Measurements from ENCODE around the gene HSF2BP. TPM values are rescaled to one million over a fixed set of nuclear protein-coding genes. Genes with fewer than 3 reads are reported as not detected.
"Not testable (repeated sequence)": the region's sequence is repeated elsewhere in the genome, so short reads cannot be mapped to it uniquely, and the experiment has no call there.

HSF2BP gene
- total RNA-seq, 3 donors from 2014 or later: 1.7 to 2.1 (median 1.9) TPM

- no peaks in the 10 kb centered on the region for H3K27me3 Mint-ChIP-seq (ENCODE audit: low read depth)
- H3K36me3 Mint-ChIP-seq (ENCODE audit: insufficient read depth): peaks cover 3% of the 10 kb centered on the region
- H3K9me3 Mint-ChIP-seq: no peaks in the 10 kb centered on the region
- H3K4me3 Mint-ChIP-seq: no peak overlapping the region
- DNase-seq (no peak), ATAC-seq (no peak)
- H3K4me1 Mint-ChIP-seq (ENCODE audit: low read depth): no peaks in the 10 kb centered on the region
Measured at GRCh38 chr21:43627527-43627926, 31.8 kb downstream of the HSF2BP start.

GRCh38 chr21:43626390-43626789 lies 32.9 kb downstream of the HSF2BP start:
- peaks cover 3% of the 10 kb centered on the region for H3K36me3 Mint-ChIP-seq (ENCODE audit: insufficient read depth)
- ATAC-seq: no peak

GRCh38 chr21:43624339-43624738 lies 34.9 kb downstream of the HSF2BP start:
- Mint-ChIP-seq H3K4me1 (ENCODE audit: low read depth) (no peaks in the 10 kb centered on the region), H3K9me3 (peaks cover 9% of the 10 kb centered on the region), H3K36me3 (ENCODE audit: insufficient read depth) (peaks cover 8% of the 10 kb centered on the region), H3K4me3 (no peak overlapping the region), H3K27me3 (ENCODE audit: low read depth) (no peaks in the 10 kb centered on the region)
- ATAC-seq (no peak), DNase-seq (no peak)

More at GRCh38 chr21:43626390-43626789, 32.9 kb downstream of the HSF2BP start:
- Mint-ChIP-seq H3K27me3 (ENCODE audit: low read depth) (no peaks in the 10 kb centered on the region), H3K4me1 (ENCODE audit: low read depth) (no peaks in the 10 kb centered on the region), H3K9me3 (no peaks in the 10 kb centered on the region), H3K4me3 (no peak overlapping the region)
- DNase-seq: no peak

GRCh38 chr21:43623588-43623987 lies 35.7 kb downstream of the HSF2BP start:
- Mint-ChIP-seq H3K4me1 (ENCODE audit: low read depth) (no peaks in the 10 kb centered on the region), H3K9me3 (peaks cover 9% of the 10 kb centered on the region), H3K4me3 (no peak overlapping the region), H3K27me3 (ENCODE audit: low read depth) (no peaks in the 10 kb centered on the region), H3K36me3 (ENCODE audit: insufficient read depth) (peaks cover 7% of the 10 kb centered on the region)
- ATAC-seq (no peak), DNase-seq (no peak)

GRCh38 chr21:43622796-43623195 lies 36.5 kb downstream of the HSF2BP start:
- peaks cover 7% of the 10 kb centered on the region for H3K36me3 Mint-ChIP-seq (ENCODE audit: insufficient read depth)
- H3K4me1 Mint-ChIP-seq (ENCODE audit: low read depth): no peaks in the 10 kb centered on the region
- DNase-seq (no peak), ATAC-seq (no peak)
- no peak overlapping the region for H3K4me3 Mint-ChIP-seq
- H3K9me3 Mint-ChIP-seq: peaks cover 9% of the 10 kb centered on the region
- no peaks in the 10 kb centered on the region for H3K27me3 Mint-ChIP-seq (ENCODE audit: low read depth)

- DNase-seq (no peak), ATAC-seq (no peak)
- Mint-ChIP-seq H3K27me3 (ENCODE audit: low read depth) (no peaks in the 10 kb centered on the region), H3K4me1 (ENCODE audit: low read depth) (no peaks in the 10 kb centered on the region), H3K4me3 (no peak overlapping the region), H3K9me3 (peaks cover 9% of the 10 kb centered on the region), H3K36me3 (ENCODE audit: insufficient read depth) (peaks cover 7% of the 10 kb centered on the region)
Measured at GRCh38 chr21:43619856-43620255, 39.4 kb downstream of the HSF2BP start.

- H3K36me3 Mint-ChIP-seq (ENCODE audit: insufficient read depth): peaks cover 7% of the 10 kb centered on the region
- no peaks in the 10 kb centered on the region for H3K4me1 Mint-ChIP-seq (ENCODE audit: low read depth)
- DNase-seq (no peak), ATAC-seq (no peak)
- peaks cover 9% of the 10 kb centered on the region for H3K9me3 Mint-ChIP-seq
- H3K27me3 Mint-ChIP-seq (ENCODE audit: low read depth): no peaks in the 10 kb centered on the region
- H3K4me3 Mint-ChIP-seq: no peak overlapping the region
Measured at GRCh38 chr21:43619344-43619743, 39.9 kb downstream of the HSF2BP start.

- Mint-ChIP-seq H3K36me3 (ENCODE audit: insufficient read depth) (peaks cover 7% of the 10 kb centered on the region), H3K27me3 (ENCODE audit: low read depth) (no peaks in the 10 kb centered on the region), H3K4me3 (no peak overlapping the region), H3K9me3 (peaks cover 9% of the 10 kb centered on the region), H3K4me1 (ENCODE audit: low read depth) (no peaks in the 10 kb centered on the region)
- ATAC-seq (no peak), DNase-seq (no peak)
Measured at GRCh38 chr21:43618940-43619339, 40.3 kb downstream of the HSF2BP start.

GRCh38 chr21:43616861-43617260 lies 42.4 kb downstream of the HSF2BP start:
- ATAC-seq; H3K4me1 Mint-ChIP-seq (ENCODE audit: low read depth); H3K9me3 Mint-ChIP-seq; H3K4me3 Mint-ChIP-seq; H3K36me3 Mint-ChIP-seq (ENCODE audit: insufficient read depth); H3K27me3 Mint-ChIP-seq (ENCODE audit: low read depth); DNase-seq: not testable (repeated sequence)

GRCh38 chr21:43614839-43615238 lies 44.4 kb downstream of the HSF2BP start:
- no peaks in the 10 kb centered on the region for H3K4me1 Mint-ChIP-seq (ENCODE audit: low read depth)
- H3K9me3 Mint-ChIP-seq: peaks cover 1% of the 10 kb centered on the region
- DNase-seq (no peak), ATAC-seq (no peak)
- peaks cover 1% of the 10 kb centered on the region for H3K36me3 Mint-ChIP-seq (ENCODE audit: insufficient read depth)
- no peak overlapping the region for H3K4me3 Mint-ChIP-seq
- H3K27me3 Mint-ChIP-seq (ENCODE audit: low read depth): no peaks in the 10 kb centered on the region

- ATAC-seq (peak in 1 of 2 donors; percentile 32), DNase-seq (no peak)
- H3K4me3 Mint-ChIP-seq: no peak overlapping the region
- H3K27me3 Mint-ChIP-seq (ENCODE audit: low read depth): no peaks in the 10 kb centered on the region
- no peaks in the 10 kb centered on the region for H3K9me3 Mint-ChIP-seq
- no peaks in the 10 kb centered on the region for H3K36me3 Mint-ChIP-seq (ENCODE audit: insufficient read depth)
- H3K4me1 Mint-ChIP-seq (ENCODE audit: low read depth): no peaks in the 10 kb centered on the region
Measured at GRCh38 chr21:43613755-43614638, 45.3 kb downstream of the HSF2BP start.

- DNase-seq (no peak), ATAC-seq (no peak)
- Mint-ChIP-seq H3K27me3 (ENCODE audit: low read depth) (no peaks in the 10 kb centered on the region), H3K9me3 (no peaks in the 10 kb centered on the region), H3K4me3 (no peak overlapping the region), H3K4me1 (ENCODE audit: low read depth) (no peaks in the 10 kb centered on the region), H3K36me3 (ENCODE audit: insufficient read depth) (no peaks in the 10 kb centered on the region)
Measured at GRCh38 chr21:43611598-43612369, 47.5 kb downstream of the HSF2BP start.

GRCh38 chr21:43609501-43610340 lies 49.6 kb downstream of the HSF2BP start:
- ATAC-seq (no peak), DNase-seq (no peak)
- Mint-ChIP-seq H3K36me3 (ENCODE audit: insufficient read depth) (no peaks in the 10 kb centered on the region), H3K9me3 (no peaks in the 10 kb centered on the region), H3K4me3 (no peak overlapping the region), H3K4me1 (ENCODE audit: low read depth) (no peaks in the 10 kb centered on the region), H3K27me3 (ENCODE audit: low read depth) (no peaks in the 10 kb centered on the region)

GRCh38 chr21:43608664-43609063 lies 50.6 kb downstream of the HSF2BP start:
- ATAC-seq: no peak
- H3K36me3 Mint-ChIP-seq (ENCODE audit: insufficient read depth): no peaks in the 10 kb centered on the region
- no peaks in the 10 kb centered on the region for H3K9me3 Mint-ChIP-seq
- H3K27me3 Mint-ChIP-seq (ENCODE audit: low read depth): no peaks in the 10 kb centered on the region
- H3K4me3 Mint-ChIP-seq: no peak overlapping the region
- no peak for DNase-seq
- H3K4me1 Mint-ChIP-seq (ENCODE audit: low read depth): no peaks in the 10 kb centered on the region
